PFSK-1 (cell line): ENCODE data around the gene KIF3B.

Experiments
- FOXP2 ChIP-seq: optimal IDR thresholded peaks from 2 replicates; pipeline ENCODE3; 2011; ENCODE audit warnings: borderline replicate concordance, control low read depth, inconsistent platforms; ENCODE audit not compliant: insufficient read depth; ENCODE audit errors: extremely low read length, extremely low read depth
- POLR2AphosphoS5 ChIP-seq: IDR thresholded peaks from 2 replicates; pipeline ENCODE4 v1.6.1; 2012; ENCODE audit warnings: low read depth, mild to moderate bottlenecking, control low read depth, low read length, moderate library complexity
- SIN3A ChIP-seq: IDR thresholded peaks from 2 replicates; pipeline ENCODE4 v1.6.1; 2012; ENCODE audit warnings: mild to moderate bottlenecking, low read length, moderate library complexity, borderline replicate concordance; ENCODE audit not compliant: insufficient read depth
- TAF1 ChIP-seq: IDR thresholded peaks from 2 replicates; pipeline ENCODE4 v1.6.1; 2012; ENCODE audit warnings: low read length, control low read depth, borderline replicate concordance; ENCODE audit not compliant: insufficient read depth
- TF ChIP-seq, protein P1 (sequence below), 2 experiments: IDR thresholded peaks; 2 replicates each; pipeline versions ENCODE4 v1.6.1 to v1.8.0; 2011 to 2012; ENCODE audit warnings: low read depth in 2 of 2, low read length in 2 of 2, control low read depth in 1 of 2, inconsistent platforms in 1 of 2, mild to moderate bottlenecking in 1 of 2, moderate library complexity in 1 of 2; ENCODE audit not compliant: insufficient read depth in 1 of 2

Gene KIF3B

DNA sequence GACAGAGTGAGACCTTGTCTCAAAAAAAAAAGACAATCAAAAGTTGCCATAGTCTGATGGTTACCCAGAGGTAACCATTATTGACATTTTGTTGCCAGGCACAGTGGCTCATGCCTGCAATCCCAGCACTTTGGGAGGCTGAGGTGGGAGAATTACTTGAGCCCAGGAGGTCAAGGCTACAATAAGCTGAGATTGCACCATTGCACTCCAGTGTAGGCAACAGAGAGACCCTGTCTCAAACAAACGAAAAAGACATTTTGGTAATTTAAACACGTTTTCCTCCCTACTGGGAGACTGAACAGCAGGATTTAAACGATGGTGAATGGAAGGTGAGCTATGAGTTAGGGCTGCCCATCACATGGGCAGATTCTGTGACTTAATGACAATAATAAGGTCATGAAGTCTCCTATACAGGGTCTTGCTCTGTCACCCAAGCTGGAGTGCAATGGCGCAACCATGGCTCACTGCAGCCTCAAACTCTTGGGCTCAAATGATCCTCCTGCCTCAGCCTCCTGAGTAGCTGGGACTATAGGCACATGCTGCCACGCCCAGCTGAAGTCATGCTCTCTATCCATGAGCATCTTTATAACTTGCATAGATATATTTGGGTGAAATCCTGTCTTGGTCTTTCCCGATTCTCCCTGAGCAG is 76.5 kb downstream of the KIF3B start:
- no peak for TF ChIP-seq TAF1

DNA sequence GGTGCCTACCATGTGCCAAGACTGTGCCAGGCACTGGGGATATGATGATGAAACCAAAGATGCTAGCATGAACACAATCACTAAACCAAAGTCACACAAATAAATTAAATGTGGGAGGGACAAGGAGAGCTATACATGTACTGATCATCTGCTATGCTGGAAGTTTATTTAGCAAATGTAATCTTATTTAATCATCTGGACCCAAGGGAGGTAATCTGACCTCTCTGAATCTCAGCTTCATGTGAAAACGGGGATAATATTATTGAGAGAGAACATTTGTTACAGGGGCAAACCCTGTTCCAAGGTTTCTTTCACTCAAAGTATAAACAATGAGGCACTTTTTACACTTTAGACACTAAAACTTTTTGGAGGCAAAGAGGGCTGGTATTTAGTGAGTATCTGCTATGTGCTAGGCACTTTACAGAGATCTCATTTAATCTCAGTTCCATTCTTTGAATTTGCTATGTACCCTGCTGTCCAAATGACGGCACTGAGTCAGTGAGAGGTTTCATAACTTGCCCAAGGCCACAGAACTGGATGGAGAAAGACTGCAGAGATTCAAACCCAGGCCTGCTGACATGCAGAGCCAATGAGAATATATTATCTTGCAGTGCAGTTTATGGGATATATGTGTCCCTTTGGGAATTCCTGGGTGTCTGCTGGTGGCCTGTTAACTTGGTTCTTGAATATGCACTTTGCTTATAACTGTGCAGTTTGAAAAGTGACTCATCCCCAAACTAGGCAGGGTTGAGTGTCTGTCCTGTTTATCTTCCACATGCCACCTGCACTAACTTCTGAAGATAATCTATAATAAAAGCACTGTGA is 77.4 kb downstream of the KIF3B start:
- TF ChIP-seq POLR2AphosphoS5, result no peak
- TF ChIP-seq TAF1, result no peak
- no peak for TF ChIP-seq SIN3A
- TF ChIP-seq, protein P1, sequence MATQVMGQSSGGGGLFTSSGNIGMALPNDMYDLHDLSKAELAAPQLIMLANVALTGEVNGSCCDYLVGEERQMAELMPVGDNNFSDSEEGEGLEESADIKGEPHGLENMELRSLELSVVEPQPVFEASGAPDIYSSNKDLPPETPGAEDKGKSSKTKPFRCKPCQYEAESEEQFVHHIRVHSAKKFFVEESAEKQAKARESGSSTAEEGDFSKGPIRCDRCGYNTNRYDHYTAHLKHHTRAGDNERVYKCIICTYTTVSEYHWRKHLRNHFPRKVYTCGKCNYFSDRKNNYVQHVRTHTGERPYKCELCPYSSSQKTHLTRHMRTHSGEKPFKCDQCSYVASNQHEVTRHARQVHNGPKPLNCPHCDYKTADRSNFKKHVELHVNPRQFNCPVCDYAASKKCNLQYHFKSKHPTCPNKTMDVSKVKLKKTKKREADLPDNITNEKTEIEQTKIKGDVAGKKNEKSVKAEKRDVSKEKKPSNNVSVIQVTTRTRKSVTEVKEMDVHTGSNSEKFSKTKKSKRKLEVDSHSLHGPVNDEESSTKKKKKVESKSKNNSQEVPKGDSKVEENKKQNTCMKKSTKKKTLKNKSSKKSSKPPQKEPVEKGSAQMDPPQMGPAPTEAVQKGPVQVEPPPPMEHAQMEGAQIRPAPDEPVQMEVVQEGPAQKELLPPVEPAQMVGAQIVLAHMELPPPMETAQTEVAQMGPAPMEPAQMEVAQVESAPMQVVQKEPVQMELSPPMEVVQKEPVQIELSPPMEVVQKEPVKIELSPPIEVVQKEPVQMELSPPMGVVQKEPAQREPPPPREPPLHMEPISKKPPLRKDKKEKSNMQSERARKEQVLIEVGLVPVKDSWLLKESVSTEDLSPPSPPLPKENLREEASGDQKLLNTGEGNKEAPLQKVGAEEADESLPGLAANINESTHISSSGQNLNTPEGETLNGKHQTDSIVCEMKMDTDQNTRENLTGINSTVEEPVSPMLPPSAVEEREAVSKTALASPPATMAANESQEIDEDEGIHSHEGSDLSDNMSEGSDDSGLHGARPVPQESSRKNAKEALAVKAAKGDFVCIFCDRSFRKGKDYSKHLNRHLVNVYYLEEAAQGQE (IDR thresholded peaks at IDR 0.05; ENCODE audit: insufficient read depth in 1 of 2, low read depth in 2 of 2, low read length in 2 of 2), result no peak
- TF ChIP-seq FOXP2, result no peak

DNA sequence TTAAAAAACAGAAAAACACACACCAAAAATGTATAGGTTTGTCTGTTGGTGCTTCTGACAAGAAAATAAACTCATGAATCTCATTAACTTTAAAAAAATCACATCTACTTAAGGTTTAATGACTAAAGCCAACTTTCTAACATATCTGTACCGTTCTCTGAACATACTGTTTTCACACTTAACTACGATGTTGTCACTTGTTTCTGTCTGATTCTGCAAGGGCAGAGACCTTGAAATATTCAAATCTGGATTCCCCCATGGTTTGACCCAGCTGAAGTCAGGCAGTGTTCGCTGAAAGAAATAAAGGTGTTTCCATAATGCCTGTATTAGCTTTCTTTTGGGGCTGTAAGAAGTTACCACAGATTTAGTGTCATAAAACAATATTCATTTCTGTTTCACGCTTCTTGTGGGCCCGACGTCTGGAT is 78.0 kb downstream of the KIF3B start:
- TF ChIP-seq SIN3A, result no peak
- no peak for TF ChIP-seq POLR2AphosphoS5
- TF ChIP-seq, protein P1 (IDR thresholded peaks at IDR 0.05; ENCODE audit: insufficient read depth in 1 of 2, low read depth in 2 of 2, low read length in 2 of 2), result no peak
- no peak for TF ChIP-seq FOXP2
- TF ChIP-seq TAF1, result no peak

DNA sequence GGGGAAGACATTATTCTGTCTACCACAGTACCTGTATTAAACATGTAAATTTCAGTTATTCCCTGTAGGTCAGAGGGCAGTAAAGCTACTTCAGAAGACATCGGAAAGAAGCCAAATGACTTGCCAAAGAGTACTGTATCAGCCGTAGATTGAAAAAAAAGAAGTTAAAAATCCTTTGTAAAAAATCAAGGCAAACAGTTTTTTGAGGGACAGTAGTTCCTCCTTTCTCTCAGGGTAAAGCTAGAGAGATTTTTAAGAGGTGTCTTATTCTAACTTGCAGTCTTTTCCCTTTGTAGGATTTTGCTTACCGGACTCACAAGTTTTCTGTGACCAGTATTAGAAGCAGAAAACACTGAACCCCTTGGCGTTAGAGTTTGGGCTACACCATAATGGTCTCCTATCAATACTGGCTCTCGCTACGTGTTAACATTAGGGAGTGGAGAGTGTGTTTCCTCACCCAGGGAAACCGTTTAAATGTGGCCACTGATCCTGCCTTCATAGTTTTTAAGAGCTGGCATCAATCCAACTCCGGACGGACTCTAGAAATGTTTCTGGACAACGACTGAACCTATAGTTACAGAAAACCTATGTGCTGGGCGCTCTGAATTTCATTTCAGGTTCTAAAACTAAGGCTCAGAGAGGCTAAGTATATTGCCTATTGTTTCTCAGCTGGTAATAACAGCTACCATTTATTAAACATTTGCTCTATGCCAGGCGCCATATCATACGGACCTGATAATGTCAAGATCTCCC is 79.3 kb downstream of the KIF3B start:
- TF ChIP-seq SIN3A (no peak), TAF1 (no peak), POLR2AphosphoS5 (no peak), FOXP2 (no peak)
- TF ChIP-seq, protein P1 (IDR thresholded peaks at IDR 0.05; ENCODE audit: insufficient read depth in 1 of 2, low read depth in 2 of 2, low read length in 2 of 2), result no peak

DNA sequence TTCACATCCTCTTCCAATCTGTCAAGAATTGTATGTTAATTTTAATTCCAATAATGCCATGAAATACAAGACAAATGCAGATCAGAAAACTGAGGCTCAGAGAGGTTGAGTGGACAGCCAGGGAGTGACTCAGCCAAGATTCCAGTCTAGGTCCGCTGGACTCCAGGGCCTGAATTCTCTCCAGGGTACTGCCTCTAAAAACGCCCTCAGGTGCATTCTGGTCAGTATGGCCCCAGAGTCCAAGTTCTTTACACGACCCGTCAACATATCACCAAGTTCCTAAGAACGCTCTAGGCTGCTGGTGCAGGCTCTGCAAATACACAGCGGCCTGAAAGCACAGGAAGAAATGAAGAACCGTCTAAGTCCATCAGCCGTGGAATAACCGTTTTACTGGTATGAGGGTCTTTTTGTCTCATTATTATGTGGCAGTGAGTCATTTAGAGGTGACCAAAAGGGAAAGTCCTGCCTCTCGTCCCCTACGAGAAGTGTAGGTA is 80.0 kb downstream of the KIF3B start:
- TF ChIP-seq SIN3A (no peak), TAF1 (no peak)
- TF ChIP-seq, protein P1 (IDR thresholded peaks at IDR 0.05; ENCODE audit: insufficient read depth in 1 of 2, low read depth in 2 of 2, low read length in 2 of 2), result no peak; a peak in 1 of 4 replicates
